GM12891 (cell line): ENCODE measurements around the gene CCSER1.
"Not testable (repeated sequence)": the region's sequence is repeated elsewhere in the genome, so short reads cannot be mapped to it uniquely, and the experiment has no call there.

Source experiments
- POLR2A ChIP-seq: IDR thresholded peaks from 2 replicates; pipeline ENCODE4 v1.6.1; 2011; ENCODE audit warnings: low read depth, low read length, control low read depth
- POLR2AphosphoS5 ChIP-seq: IDR thresholded peaks from 2 replicates; pipeline ENCODE4 v1.6.1; 2011; ENCODE audit warnings: low read depth, low read length, control low read depth
- POU2F2 ChIP-seq: IDR thresholded peaks from 2 replicates; pipeline ENCODE4 v1.6.1; 2011; ENCODE audit warnings: low read depth, mild to moderate bottlenecking, control low read depth, low read length, moderate library complexity
- SPI1 ChIP-seq: IDR thresholded peaks from 2 replicates; pipeline ENCODE4 v1.6.1; 2011; ENCODE audit warnings: low read depth, low read length, control low read depth
- TAF1 ChIP-seq: IDR thresholded peaks from 2 replicates; pipeline ENCODE4 v1.6.1; 2011; ENCODE audit warnings: low read depth, low read length, control low read depth

GRCh38 chr4:91358016-91358415 is 1230.8 kb downstream of the CCSER1 start:
- TF ChIP-seq POLR2A, TAF1, POLR2AphosphoS5, POU2F2, SPI1: not testable (repeated sequence)
